CD4-positive, CD25-positive, alpha-beta regulatory T cell (primary cell): ENCODE data around the gene IFI27L2. TPM values are rescaled to one million over a fixed set of nuclear protein-coding genes. Genes with fewer than 3 reads are reported as not detected.

ENCODE experiments used
- ATAC-seq, 2 donors: fragments of 150-1000 bp; cut with Tn5 transposase; one replicate each; pipeline ENCODE4 v1.10.0; 2021; ENCODE audit warnings: low read depth in 2 of 2, moderate number of reproducible peaks in 2 of 2, moderate library complexity in 1 of 2
- DNase-seq, 3 donors: peaks; one replicate each; pipeline versions ENCODE4 v3.0.0 to v3.0.0-alpha.2; 2012 to 2022; ENCODE audit warnings: mixed read lengths in 1 of 3
- H3K27ac ChIP-seq: one replicate; pipeline ENCODE4 v1.7.0; 2013; ENCODE audit warnings: mild to moderate bottlenecking, low read length; ENCODE audit not compliant: insufficient read depth, poor library complexity, severe bottlenecking
- H3K27me3 ChIP-seq: one replicate; pipeline ENCODE4 v1.7.0; 2013; ENCODE audit warnings: low read length; ENCODE audit not compliant: control insufficient read depth, insufficient read depth
- H3K36me3 ChIP-seq: one replicate; pipeline ENCODE4 v1.7.0; 2013; ENCODE audit warnings: mild to moderate bottlenecking, low read length, moderate library complexity; ENCODE audit not compliant: control insufficient read depth, insufficient read depth
- H3K4me1 ChIP-seq: 2 replicates; pipeline ENCODE4 v1.7.0; 2013; ENCODE audit warnings: mild to moderate bottlenecking, low read length; ENCODE audit not compliant: insufficient read depth, control insufficient read depth, poor library complexity, severe bottlenecking
- H3K4me3 ChIP-seq: one replicate; pipeline ENCODE4 v1.7.0; 2013; ENCODE audit warnings: low read depth, mild to moderate bottlenecking, low read length, moderate library complexity
- H3K9me3 ChIP-seq, 2 experiments: 1 replicate in 1 of 2; 2 replicates in 1 of 2; pipeline ENCODE4 v1.7.0; 2013; ENCODE audit warnings: low read length in 2 of 2, mild to moderate bottlenecking in 1 of 2, moderate library complexity in 1 of 2; ENCODE audit not compliant: control insufficient read depth in 2 of 2
- H3K27ac Mint-ChIP-seq, 3 donors: one replicate each; pipeline ENCODE4 v1.8.0; 2020 to 2022; ENCODE audit warnings: mild to moderate bottlenecking in 3 of 3, mixed read lengths in 3 of 3, moderate library complexity in 2 of 3
- H3K27me3 Mint-ChIP-seq: one replicate; pipeline ENCODE4 v1.8.0; 2022; ENCODE audit warnings: mild to moderate bottlenecking, mixed read lengths
- H3K36me3 Mint-ChIP-seq: one replicate; pipeline ENCODE4 v1.8.0; 2020; ENCODE audit warnings: mixed read lengths
- H3K4me1 Mint-ChIP-seq, 4 donors: one replicate each; pipeline ENCODE4 v1.8.0; 2020 to 2022; ENCODE audit warnings: mixed read lengths in 4 of 4, mild to moderate bottlenecking in 1 of 4
- H3K4me3 Mint-ChIP-seq, 4 donors: one replicate each; pipeline ENCODE4 v1.8.0; 2020 to 2022; ENCODE audit warnings: mild to moderate bottlenecking in 4 of 4, mixed read lengths in 4 of 4, moderate library complexity in 3 of 4
- H3K9me3 Mint-ChIP-seq, 7 donors: one replicate each; pipeline ENCODE4 v1.8.0; 2020 to 2022; ENCODE audit warnings: mixed read lengths in 7 of 7, mild to moderate bottlenecking in 3 of 7, moderate library complexity in 2 of 7
- polyA plus RNA-seq, 4 donors: library from polyadenylated mRNA; unstranded; fragments of 300-500 nt; fragmentation: Illumina TruSeq; gene quantifications; one replicate each; pipeline ENCODE4 v1.2.3, GENCODE V29; 2021
- total RNA-seq: library from RNA; stranded (reverse); gene quantifications from one replicate; pipeline ENCODE4 v1.2.3, GENCODE V29; 2022

The IFI27L2 gene
- total and polyA plus RNA-seq, 5 donors from 2014 or later, result 27.5 to 90.9 (median 65.3) TPM

GRCh38 chr14:94080621-94081385 is 48.6 kb downstream of the IFI27L2 start, which contains the start of the genes DDX24 and IFI27L1:
Gene DDX24 (minus strand): TSS chr14:94081202. CDS start chr14:94079742, 1,460 bp downstream.
Gene IFI27L1 (plus strand): TSS chr14:94081310. CDS start chr14:94096938, 15,628 bp downstream.
- Histone ChIP-seq H3K27ac (peak within 1 kb of the TSS; percentile 93), H3K4me1 (peaks cover 32% of the 10 kb centered on the region), H3K27me3 (no peaks in the 10 kb centered on the region), H3K4me3 (peak within 1 kb of the TSS; percentile 96), H3K36me3 (peaks cover 30% of the 10 kb centered on the region), H3K9me3 (peaks cover 0 to 3% of the 10 kb centered on the region in 2 experiments)
- H3K27me3 Mint-ChIP-seq, result peaks cover 6% of the 10 kb centered on the region
- H3K27ac Mint-ChIP-seq, result peak within 1 kb of the TSS; percentile 97 to 100 (median 99)
- peak within 1 kb of the TSS; percentile 95 to 100 (median 98) for H3K4me3 Mint-ChIP-seq
- DNase-seq (peak; percentile 95 to 98 (median 97)), ATAC-seq (peak; percentile 99)
- peaks cover 26% of the 10 kb centered on the region for H3K36me3 Mint-ChIP-seq
- H3K4me1 Mint-ChIP-seq, result peaks cover 31 to 51% (median 43%) of the 10 kb centered on the region in 4 donors
- H3K9me3 Mint-ChIP-seq, result peaks cover 0 to 5% (median 0%) of the 10 kb centered on the region in 7 donors

- peaks cover 6 to 11% of the 10 kb centered on the region in 2 experiments for H3K9me3 ChIP-seq
- Mint-ChIP-seq H3K36me3 (peaks cover 33% of the 10 kb centered on the region), H3K27me3 (peaks cover 6% of the 10 kb centered on the region), H3K4me1 (peaks cover 38 to 58% (median 49%) of the 10 kb centered on the region in 4 donors), H3K9me3 (peaks cover 0 to 9% (median 4%) of the 10 kb centered on the region in 7 donors), H3K27ac (peak overlapping the region; percentile 97 to 100 (median 99)), H3K4me3 (peak overlapping the region; percentile 95 to 100 (median 98))
- DNase-seq (peak in 2 of 3 donors; percentile 22 to 45), ATAC-seq (no peak)
- H3K27ac ChIP-seq, result peak overlapping the region; percentile 93
- H3K4me3 ChIP-seq, result peak overlapping the region; percentile 96
- H3K4me1 ChIP-seq, result peaks cover 32% of the 10 kb centered on the region
- H3K27me3 ChIP-seq, result no peaks in the 10 kb centered on the region
- peaks cover 37% of the 10 kb centered on the region for H3K36me3 ChIP-seq
Observed at GRCh38 chr14:94079891-94080620, 49.3 kb downstream of the IFI27L2 start.

DNA sequence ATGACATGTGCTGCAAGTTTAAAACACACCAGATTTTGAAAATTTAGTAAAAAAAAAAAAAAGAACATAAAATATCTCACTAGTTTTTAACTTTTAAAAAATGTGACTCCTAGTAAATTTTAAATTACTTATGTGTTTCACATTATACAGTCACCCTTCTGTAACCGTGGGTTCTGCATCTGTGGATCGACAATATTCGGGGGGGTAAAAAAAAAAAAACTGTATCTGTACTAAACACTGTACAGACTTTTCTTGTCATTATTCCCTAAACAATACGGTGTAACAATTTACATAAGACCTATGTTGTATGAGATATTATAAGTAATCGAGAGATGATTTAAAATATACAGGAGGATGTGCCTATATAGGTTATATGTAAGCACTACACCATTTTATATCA is 51.6 kb downstream of the IFI27L2 start:
- Histone ChIP-seq H3K27me3 (no peaks in the 10 kb centered on the region), H3K9me3 (peaks cover 20 to 23% of the 10 kb centered on the region in 2 experiments), H3K4me3 (peak overlapping the region; percentile 96), H3K4me1 (peaks cover 32% of the 10 kb centered on the region), H3K36me3 (peaks cover 46% of the 10 kb centered on the region), H3K27ac (no peak overlapping the region)
- ATAC-seq (no peak), DNase-seq (no peak)
- Mint-ChIP-seq H3K9me3 (peaks cover 0 to 15% (median 7%) of the 10 kb centered on the region in 7 donors), H3K4me3 (peak overlapping the region; percentile 95 to 100 (median 98)), H3K36me3 (peaks cover 45% of the 10 kb centered on the region), H3K4me1 (peaks cover 44 to 68% (median 54%) of the 10 kb centered on the region in 4 donors), H3K27me3 (peaks cover 6% of the 10 kb centered on the region), H3K27ac (peak overlapping the region in 1 of 3 donors; percentile 99)

Other genes starting within 250 kb of the IFI27L2 start
- gene FAM181A, start 202.3 kb downstream of the IFI27L2 start, total RNA-seq, result not detected
- gene FAM181A, start 202.3 kb downstream of the IFI27L2 start, polyA plus RNA-seq, result not detected
- gene ASB2, start 153.0 kb downstream of the IFI27L2 start, total RNA-seq, result 0.96 TPM
- 1 to 10 TPM; 2.6 to 5.7 (median 4.9) TPM for gene ASB2, start 153.0 kb downstream of the IFI27L2 start, polyA plus RNA-seq
- not detected for gene CCDC197, start 132.3 kb downstream of the IFI27L2 start, total RNA-seq
- gene CCDC197, start 132.3 kb downstream of the IFI27L2 start, polyA plus RNA-seq, result not detected
- gene OTUB2, start 103.3 kb downstream of the IFI27L2 start, total RNA-seq, result 0.25 TPM
- gene OTUB2, start 103.3 kb downstream of the IFI27L2 start, polyA plus RNA-seq, result under 1 TPM in 3 of 4 donors, not detected in 1; 0.33 to 0.46 (median 0.41) TPM
- 518 TPM for gene DDX24, start 48.4 kb downstream of the IFI27L2 start, total RNA-seq
- 100 to 1,000 TPM; 221 to 279 (median 244) TPM for gene DDX24, start 48.4 kb downstream of the IFI27L2 start, polyA plus RNA-seq
- gene IFI27L1, start 48.3 kb downstream of the IFI27L2 start, total RNA-seq, result 12.0 TPM
- gene IFI27L1, start 48.3 kb downstream of the IFI27L2 start, polyA plus RNA-seq, result 10 to 100 TPM in 2 of 4 donors, 1 to 10 TPM in 2; 5.8 to 11.2 (median 9.9) TPM
- 2.9 TPM for gene IFI27, start 18.9 kb downstream of the IFI27L2 start, total RNA-seq
- 10 to 100 TPM in 1 of 4 donors, 1 to 10 TPM in 2, under 1 TPM in 1; 0.71 to 13.1 (median 1.9) TPM for gene IFI27, start 18.9 kb downstream of the IFI27L2 start, polyA plus RNA-seq
- 0.15 TPM for gene PPP4R4, start 44.7 kb upstream of the IFI27L2 start, total RNA-seq
- under 1 TPM in 2 of 4 donors, not detected in 2; 0.37 to 0.69 TPM for gene PPP4R4, start 44.7 kb upstream of the IFI27L2 start, polyA plus RNA-seq
- gene SERPINA10, start 163.7 kb upstream of the IFI27L2 start, total RNA-seq, result not detected
- gene SERPINA10, start 163.7 kb upstream of the IFI27L2 start, polyA plus RNA-seq, result not detected
- gene SERPINA6, start 193.7 kb upstream of the IFI27L2 start, total RNA-seq, result not detected
- not detected for gene SERPINA6, start 193.7 kb upstream of the IFI27L2 start, polyA plus RNA-seq
- not detected for gene SERPINA2, start 237.1 kb upstream of the IFI27L2 start, total RNA-seq
- not detected for gene SERPINA2, start 237.1 kb upstream of the IFI27L2 start, polyA plus RNA-seq